ENCODE data around the gene HNRNPA0. TPM values are rescaled to one million over a fixed set of nuclear protein-coding genes. Genes with fewer than 3 reads are reported as not detected.
A peak's percentile ranks its signal among the peaks of the same experiment; 100 is the strongest.

The HNRNPA0 gene
- total RNA-seq, 4 donors from 2014 or later: 6.0 to 10.8 (median 9.0) TPM

DNA sequence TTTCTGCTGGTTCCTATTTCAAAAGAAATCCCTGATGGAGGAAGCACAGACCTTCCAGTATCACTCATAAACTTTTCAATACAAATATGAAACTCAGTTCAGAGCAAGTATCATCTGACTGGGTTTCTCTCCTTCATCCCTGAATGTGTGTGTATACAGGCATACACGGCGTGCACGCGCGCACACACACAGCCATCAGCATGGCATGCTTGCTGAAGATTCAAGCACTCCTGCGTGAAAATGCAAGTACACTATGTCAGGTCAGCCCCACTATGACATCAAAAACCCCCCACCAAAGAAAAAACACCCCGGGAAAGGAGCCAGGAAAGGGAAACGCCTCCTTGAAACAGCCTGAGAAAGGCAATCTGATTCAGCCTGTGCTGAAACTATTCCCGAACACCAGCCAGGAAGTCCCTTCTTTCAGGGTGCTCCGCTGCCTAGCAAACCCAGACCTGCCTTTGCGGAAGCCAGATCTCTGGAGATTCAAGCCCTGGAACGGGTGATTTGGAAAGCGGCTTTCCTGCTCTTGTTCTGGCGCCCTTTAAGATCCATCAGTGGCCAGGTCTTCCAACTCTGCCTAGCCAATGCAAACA lies 19.1 kb downstream of the HNRNPA0 start:
- WGBS, 2 donors (ENCODE audit: low coverage in 1 of 2): 9 to 17% methylated on average over 9 to 14 of the region's 14 CpGs
- peaks cover 0 to 34% (median 15%) of the 10 kb centered on the region in 4 donors for H3K4me1 ChIP-seq
- in situ Hi-C loops (cut with MboI; ENCODE audit: low pct_ligation_motif_present in 1 of 4, low pct_unique_long_range_greater_than_20kb in 1 of 4, low sequenced_read_pairs in 3 of 4): loop anchor here in 2 of 4 donors (10.0 to 25.0 kb wide), 2 partner anchors 80 to 98 kb away; no protein-coding TSS in a partner anchor
- peak overlapping the region; percentile 13 to 65 (median 56) for H3K27ac ChIP-seq
- no peaks in the 10 kb centered on the region for H3K27me3 ChIP-seq
- H3K4me3 ChIP-seq: peak overlapping the region; percentile 6 to 41 (median 26)
- DNase-seq: peak; percentile 34
- intact Hi-C loops (cut with DNase I; ENCODE audit: low total_unique reads): no loop called here
- no peaks in the 10 kb centered on the region for H3K36me3 ChIP-seq
- H3K9me3 ChIP-seq: no peaks in the 10 kb centered on the region
- TF ChIP-seq POLR2A (IDR thresholded peaks at IDR 0.05) (no peak), EP300 (IDR thresholded peaks at IDR 0.05; ENCODE audit: low read depth) (no peak), POLR2AphosphoS5 (IDR thresholded peaks at IDR 0.05) (no peak)
- TF ChIP-seq, protein P1, sequence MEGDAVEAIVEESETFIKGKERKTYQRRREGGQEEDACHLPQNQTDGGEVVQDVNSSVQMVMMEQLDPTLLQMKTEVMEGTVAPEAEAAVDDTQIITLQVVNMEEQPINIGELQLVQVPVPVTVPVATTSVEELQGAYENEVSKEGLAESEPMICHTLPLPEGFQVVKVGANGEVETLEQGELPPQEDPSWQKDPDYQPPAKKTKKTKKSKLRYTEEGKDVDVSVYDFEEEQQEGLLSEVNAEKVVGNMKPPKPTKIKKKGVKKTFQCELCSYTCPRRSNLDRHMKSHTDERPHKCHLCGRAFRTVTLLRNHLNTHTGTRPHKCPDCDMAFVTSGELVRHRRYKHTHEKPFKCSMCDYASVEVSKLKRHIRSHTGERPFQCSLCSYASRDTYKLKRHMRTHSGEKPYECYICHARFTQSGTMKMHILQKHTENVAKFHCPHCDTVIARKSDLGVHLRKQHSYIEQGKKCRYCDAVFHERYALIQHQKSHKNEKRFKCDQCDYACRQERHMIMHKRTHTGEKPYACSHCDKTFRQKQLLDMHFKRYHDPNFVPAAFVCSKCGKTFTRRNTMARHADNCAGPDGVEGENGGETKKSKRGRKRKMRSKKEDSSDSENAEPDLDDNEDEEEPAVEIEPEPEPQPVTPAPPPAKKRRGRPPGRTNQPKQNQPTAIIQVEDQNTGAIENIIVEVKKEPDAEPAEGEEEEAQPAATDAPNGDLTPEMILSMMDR (IDR thresholded peaks at IDR 0.05): no peak

DNA sequence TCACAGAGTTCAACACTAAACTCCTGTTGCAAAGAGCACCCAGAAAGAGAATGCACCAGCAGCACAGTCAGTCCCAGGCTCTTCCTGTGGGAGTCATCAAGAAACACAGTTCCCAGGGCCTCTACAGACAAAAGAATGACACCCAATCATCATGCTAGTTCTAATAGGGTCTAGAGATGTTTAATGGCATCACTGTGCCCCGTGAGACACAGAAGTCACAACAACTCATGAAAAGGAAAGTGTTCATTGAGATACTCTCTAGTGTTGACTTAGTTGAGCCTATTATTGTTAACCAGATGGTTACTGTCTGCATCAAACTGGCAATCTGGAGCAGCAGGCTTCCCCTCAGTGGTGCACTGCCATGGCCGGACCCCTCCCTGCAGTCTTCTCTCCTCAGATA lies 19.8 kb downstream of the HNRNPA0 start:
- H3K4me1 ChIP-seq: peaks cover 0 to 34% (median 15%) of the 10 kb centered on the region in 4 donors
- TF ChIP-seq POLR2A (IDR thresholded peaks at IDR 0.05) (no peak), POLR2AphosphoS5 (IDR thresholded peaks at IDR 0.05) (no peak), EP300 (IDR thresholded peaks at IDR 0.05; ENCODE audit: low read depth) (no peak)
- TF ChIP-seq, protein P1 (IDR thresholded peaks at IDR 0.05): no peak
- no peaks in the 10 kb centered on the region for H3K36me3 ChIP-seq
- 60% methylated on average over 2 of the region's 2 CpGs; no CpG with 5 or more reads in 1 of the 2 donors for WGBS, 2 donors (ENCODE audit: low coverage in 1 of 2)
- H3K27me3 ChIP-seq: no peaks in the 10 kb centered on the region
- in situ Hi-C loops (cut with MboI; ENCODE audit: low pct_ligation_motif_present in 1 of 4, low pct_unique_long_range_greater_than_20kb in 1 of 4, low sequenced_read_pairs in 3 of 4) (loop anchor here in 2 of 4 donors (10.0 to 25.0 kb wide), 2 partner anchors 80 to 97 kb away; no protein-coding TSS in a partner anchor), intact Hi-C loops (cut with DNase I; ENCODE audit: low total_unique reads) (no loop called here)
- no peak for DNase-seq
- H3K27ac ChIP-seq: no peak overlapping the region
- H3K4me3 ChIP-seq: no peak overlapping the region
- no peaks in the 10 kb centered on the region for H3K9me3 ChIP-seq

DNA sequence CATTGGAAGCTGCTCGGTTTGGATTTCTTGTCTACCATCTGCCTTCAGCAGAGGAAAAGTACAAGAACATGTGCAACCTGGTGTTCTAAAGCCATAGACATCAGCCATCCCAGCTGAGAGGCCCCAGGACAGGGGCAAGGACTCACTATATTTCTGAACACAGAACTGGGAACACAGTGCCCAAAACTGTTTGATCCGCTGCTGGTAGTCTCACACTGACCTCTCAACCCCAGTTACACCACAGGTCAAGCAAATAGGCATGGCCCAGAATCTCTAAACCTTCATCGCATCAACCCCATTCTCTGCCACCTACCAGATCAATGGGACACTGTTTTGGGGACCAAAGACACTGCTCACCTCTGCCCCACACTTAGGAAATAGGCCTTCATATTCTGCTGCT lies 20.2 kb downstream of the HNRNPA0 start:
- in situ Hi-C loops (cut with MboI; ENCODE audit: low pct_ligation_motif_present in 1 of 4, low pct_unique_long_range_greater_than_20kb in 1 of 4, low sequenced_read_pairs in 3 of 4) (loop anchor here in 2 of 4 donors (10.0 to 25.0 kb wide), 2 partner anchors 79 to 97 kb away; no protein-coding TSS in a partner anchor), intact Hi-C loops (cut with DNase I; ENCODE audit: low total_unique reads) (no loop called here)
- Histone ChIP-seq H3K4me1 (peaks cover 0 to 34% (median 15%) of the 10 kb centered on the region in 4 donors), H3K27ac (no peak overlapping the region), H3K36me3 (no peaks in the 10 kb centered on the region), H3K27me3 (no peaks in the 10 kb centered on the region), H3K4me3 (no peak overlapping the region), H3K9me3 (no peaks in the 10 kb centered on the region)
- DNase-seq: no peak
- TF ChIP-seq, protein P1 (IDR thresholded peaks at IDR 0.05): no peak
- TF ChIP-seq EP300 (IDR thresholded peaks at IDR 0.05; ENCODE audit: low read depth): no peak
- TF ChIP-seq POLR2A (IDR thresholded peaks at IDR 0.05): no peak
- no peak for TF ChIP-seq POLR2AphosphoS5 (IDR thresholded peaks at IDR 0.05)
- WGBS, 2 donors (ENCODE audit: low coverage in 1 of 2): 95 to 100% methylated on average over 1 to 3 of the region's 3 CpGs

DNA sequence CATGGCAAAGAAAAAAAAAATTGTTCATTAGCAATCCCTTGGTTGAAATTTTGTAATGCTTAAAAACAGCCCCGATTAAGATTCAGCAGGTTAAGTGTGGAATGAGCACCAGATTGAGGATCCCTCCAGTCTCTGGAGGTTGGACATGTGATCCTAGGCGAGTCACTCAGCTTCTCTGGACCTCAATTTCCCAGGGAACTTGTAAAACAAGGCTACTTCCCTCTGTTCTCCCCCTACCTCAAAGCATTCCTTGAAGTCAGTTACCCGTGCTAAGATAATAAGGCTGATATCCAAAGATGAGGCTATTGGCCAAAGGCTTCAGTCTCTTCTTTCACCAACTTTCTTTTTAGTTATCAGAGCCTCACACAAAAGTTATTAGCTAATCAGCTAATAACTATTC lies 21.2 kb downstream of the HNRNPA0 start:
- no peak for DNase-seq
- Histone ChIP-seq H3K9me3 (no peaks in the 10 kb centered on the region), H3K4me1 (peaks cover 0 to 34% (median 15%) of the 10 kb centered on the region in 4 donors), H3K27me3 (no peaks in the 10 kb centered on the region), H3K27ac (no peak overlapping the region), H3K36me3 (no peaks in the 10 kb centered on the region), H3K4me3 (no peak overlapping the region)
- intact Hi-C loops (cut with DNase I; ENCODE audit: low total_unique reads) (no loop called here), in situ Hi-C loops (cut with MboI; ENCODE audit: low pct_ligation_motif_present in 1 of 4, low pct_unique_long_range_greater_than_20kb in 1 of 4, low sequenced_read_pairs in 3 of 4) (loop anchor here in 2 of 4 donors (10.0 to 25.0 kb wide), 2 partner anchors 78 to 96 kb away; no protein-coding TSS in a partner anchor)
- 83 to 86% methylated on average over 3 of the region's 3 CpGs for WGBS, 2 donors (ENCODE audit: low coverage in 1 of 2)
- TF ChIP-seq, protein P1 (IDR thresholded peaks at IDR 0.05): no peak
- TF ChIP-seq EP300 (IDR thresholded peaks at IDR 0.05; ENCODE audit: low read depth): no peak

Data from transverse colon (tissue), 4 donors.